Measurements from ENCODE around the gene PPP4C.
"Not testable (repeated sequence)": the region's sequence is repeated elsewhere in the genome, so short reads cannot be mapped to it uniquely, and the experiment has no call there.

Gene PPP4C

GRCh38 chr16:30075503-30076275 is at the start of gene PPP4C:
TSS of gene PPP4C (plus strand) at chr16:30075994. CDS start at chr16:30076378, 384 bp downstream.
- peak; percentile 87 for DNase-seq

DNA sequence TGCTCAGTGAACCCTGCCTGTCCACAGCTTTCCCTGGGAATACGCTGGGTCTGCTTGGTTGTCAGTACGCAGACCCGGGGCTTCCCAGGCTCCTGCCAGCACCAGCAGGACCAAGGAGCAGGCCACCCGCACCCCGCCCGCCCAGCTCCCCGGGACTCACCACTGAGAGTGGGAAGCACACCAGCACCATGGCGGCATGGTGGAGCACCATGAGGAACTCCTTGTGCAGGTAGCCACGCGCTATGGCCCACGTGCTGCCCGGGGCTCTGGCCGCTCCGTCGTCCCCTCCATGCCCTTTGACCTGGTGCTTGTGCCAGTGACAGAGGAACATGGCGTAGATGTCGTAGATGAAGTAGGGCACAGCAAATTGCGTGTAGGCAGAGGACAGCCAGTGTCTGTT is 49.3 kb upstream of the PPP4C start:
- no peak for DNase-seq

- peak; percentile 4 for DNase-seq
These were observed 48.0 kb upstream of the PPP4C start for GRCh38 chr16:30027588-30028437.

DNA sequence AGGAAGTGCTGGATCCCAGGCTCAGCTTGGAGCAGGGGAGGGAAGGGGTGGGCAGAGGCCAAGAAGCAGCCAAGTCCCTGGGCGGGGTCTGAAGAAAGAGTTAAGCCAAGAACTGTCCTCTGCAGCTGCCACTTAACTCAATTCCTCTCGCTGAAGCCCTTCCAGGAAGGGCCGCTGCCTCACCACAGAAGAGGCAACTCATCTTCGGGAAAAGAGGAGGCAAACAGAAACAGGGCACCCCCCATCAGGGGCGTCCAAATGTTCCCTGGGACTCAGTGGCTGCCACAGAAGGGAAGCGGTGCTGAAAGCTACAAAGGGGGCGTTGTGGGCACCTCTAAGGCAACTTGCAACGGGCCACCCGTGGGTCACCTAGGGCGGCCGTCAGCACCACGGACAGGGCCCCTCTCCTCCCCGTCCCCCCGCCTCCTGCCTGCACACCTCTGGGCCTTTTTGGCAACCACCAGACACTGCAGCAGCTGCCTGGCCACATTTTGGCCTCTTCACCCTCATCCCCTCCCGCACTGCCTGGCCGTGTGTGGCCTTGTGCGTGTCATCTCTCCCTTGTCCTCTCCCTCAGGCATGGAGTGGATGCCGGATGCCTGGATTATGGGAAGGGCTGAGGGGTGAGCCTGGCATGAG is 47.2 kb upstream of the PPP4C start:
- peak; percentile 4 for DNase-seq

- no peak for DNase-seq
These were observed 45.6 kb upstream of the PPP4C start for GRCh38 chr16:30030011-30030685.

GRCh38 chr16:30030841-30031413 is 44.9 kb upstream of the PPP4C start, which contains the start of gene TLCD3B:
TSS of gene TLCD3B (minus strand) at chr16:30031271. CDS start at chr16:30030527, 744 bp downstream.
- no peak for DNase-seq

DNA sequence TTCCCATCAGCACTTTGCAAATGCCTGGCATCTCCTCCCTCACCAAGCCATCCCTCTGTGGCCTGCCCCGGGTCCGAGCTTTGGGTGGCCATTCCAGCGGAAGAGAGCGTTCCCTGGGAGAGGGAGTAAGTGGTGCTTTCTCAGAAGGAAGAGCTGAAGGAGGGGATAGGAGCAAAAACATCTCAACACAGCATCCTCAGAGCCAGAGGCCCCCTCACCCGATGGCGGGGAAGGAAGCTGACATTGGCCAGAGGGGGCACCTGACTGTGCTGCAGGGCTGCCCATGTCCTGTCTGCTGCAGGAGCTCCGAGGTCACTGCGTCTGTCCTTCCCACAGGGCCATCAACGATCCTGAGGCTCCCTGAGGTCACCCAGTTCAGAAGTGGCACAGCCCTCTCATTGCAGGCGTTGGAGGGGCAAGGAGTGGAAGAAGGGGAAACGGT is 44.3 kb upstream of the PPP4C start:
- DNase-seq = no peak

DNA sequence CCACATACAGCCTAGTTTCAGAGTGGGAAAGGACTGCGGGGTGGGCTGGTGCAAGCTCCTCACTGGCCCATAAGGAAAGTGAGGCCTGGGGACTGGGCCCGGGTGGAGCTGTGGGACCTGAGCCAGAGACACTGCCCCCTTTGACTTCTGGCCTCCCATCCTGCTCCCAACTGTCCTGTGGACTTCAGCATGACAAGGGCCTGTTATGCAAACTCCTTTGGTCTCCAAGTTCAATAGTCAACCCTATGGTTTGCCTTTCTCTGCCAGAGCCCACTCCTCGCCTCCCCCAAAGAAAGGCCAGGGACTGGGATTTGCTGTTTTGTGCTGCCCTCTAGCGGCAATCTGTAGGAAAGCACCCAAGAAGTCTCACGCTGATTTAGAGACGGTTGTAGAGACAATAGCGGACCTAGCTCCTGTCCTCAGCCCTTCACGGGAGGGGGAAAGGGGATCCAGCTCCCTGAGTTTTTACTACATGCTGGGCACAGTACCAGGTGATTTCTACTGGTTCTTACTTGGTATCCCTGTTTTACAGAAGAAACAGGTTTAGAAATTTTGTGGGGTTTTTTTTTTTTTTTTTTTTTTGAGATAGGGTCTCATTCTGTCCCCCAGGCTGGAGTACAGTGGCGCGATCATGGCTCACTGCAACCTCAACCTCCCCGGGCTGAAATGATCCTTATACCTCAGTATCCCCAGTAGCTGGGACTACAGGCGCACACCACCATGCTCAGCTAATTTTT is 43.5 kb upstream of the PPP4C start:
- peak; percentile 27 for DNase-seq

DNA sequence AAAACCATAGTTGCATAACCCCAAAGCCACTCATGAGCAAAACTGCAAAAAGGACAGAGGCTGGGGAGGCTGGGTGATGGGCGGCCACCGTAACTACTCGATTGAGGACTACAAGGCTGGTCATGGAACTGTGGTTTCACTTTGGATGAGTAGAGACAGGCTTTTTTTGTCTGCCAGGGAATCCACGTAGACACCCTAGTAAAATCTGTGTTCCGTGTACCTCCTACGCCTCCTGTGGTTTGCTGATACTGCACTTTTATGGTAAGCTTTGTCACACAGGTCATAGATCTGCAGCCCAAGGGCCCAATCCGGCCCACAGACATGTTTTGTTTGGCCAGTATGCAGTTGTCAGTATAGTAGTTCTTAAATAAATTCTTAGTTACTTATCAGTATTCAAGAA is 42.5 kb upstream of the PPP4C start:
- no peak for DNase-seq

DNA sequence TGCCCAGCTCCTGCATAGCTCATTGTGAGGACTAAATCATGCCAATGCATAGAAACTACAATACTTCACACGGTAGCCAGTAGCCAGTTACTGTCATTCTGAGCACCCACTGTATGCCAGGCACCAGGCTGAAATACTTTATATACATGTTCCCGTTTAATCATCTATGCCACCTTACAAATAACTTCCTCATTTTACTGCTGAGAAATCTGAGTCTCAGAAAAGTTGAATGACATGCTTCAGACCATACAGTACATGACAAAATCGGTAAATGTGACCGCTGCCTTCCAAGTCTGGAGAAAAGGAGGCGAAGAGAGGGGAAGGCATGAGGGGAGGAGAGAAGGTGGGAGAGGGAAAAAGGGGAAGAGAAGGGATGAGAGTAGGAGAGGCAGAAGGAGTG is 35.6 kb upstream of the PPP4C start:
- DNase-seq = no peak

GRCh38 chr16:30040690-30041089 is 35.1 kb upstream of the PPP4C start:
- DNase-seq = not testable (repeated sequence)

DNA sequence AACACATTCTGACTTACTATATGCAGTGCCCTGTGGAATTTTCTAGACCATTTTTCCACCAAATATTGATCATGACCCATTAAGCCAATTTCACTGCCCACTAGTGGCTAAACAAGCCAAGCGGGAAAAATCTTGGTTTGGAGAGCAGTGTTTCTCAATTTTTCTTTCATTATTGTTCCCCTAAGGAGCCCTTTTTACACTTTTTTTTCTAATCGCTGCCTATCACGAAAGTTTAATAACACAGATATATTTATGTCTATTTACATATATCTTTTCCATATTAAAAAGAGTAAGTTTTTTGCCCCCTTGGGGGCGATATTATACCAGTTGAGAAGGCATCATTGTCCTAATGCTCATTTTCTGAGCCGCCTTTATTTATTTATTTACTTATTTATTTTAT is 34.0 kb upstream of the PPP4C start:
- DNase-seq = no peak

- DNase-seq = no peak
These were observed 29.6 kb upstream of the PPP4C start for GRCh38 chr16:30046178-30046577.

DNA sequence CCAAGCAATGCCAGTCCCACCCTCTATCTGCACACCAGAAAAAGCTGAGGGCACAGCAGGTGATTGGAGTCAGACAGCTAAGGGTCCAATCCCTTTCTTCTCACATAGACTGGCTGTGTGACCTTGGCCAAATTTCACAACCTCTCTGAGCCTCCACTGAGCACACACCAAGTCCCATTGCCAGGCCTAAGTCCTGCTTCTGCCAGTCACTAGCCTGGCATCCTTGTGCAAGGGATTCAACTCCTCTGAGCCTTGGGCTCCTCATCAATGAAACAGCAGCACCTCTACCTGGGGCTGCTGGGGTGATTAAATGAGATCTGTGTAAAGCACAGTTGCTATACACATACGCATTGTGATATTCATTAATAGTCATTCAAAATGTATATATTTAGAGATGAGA is 29.2 kb upstream of the PPP4C start:
- no peak for DNase-seq

DNA sequence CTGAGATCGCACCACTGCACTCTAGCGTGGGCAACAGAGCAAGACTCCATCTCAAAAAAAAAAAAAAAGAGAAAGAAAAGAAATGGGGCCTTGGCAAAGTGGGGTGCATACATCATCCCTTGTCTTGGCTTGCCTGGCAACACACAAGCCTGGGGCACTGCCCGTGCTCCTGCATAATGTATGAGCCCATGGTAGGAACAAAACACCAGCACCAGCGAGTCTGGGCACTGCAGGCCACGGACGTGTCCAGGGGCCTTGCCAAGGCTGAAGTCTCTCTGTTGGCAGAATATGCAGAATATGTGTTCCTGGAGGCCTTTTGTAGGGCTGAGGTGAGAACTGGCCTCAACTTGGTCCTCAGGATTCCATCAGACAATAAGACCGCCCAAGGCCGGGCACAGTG is 25.9 kb upstream of the PPP4C start:
- no peak for DNase-seq

- no peak for DNase-seq
These were observed 24.3 kb upstream of the PPP4C start for GRCh38 chr16:30051518-30051917.

DNA sequence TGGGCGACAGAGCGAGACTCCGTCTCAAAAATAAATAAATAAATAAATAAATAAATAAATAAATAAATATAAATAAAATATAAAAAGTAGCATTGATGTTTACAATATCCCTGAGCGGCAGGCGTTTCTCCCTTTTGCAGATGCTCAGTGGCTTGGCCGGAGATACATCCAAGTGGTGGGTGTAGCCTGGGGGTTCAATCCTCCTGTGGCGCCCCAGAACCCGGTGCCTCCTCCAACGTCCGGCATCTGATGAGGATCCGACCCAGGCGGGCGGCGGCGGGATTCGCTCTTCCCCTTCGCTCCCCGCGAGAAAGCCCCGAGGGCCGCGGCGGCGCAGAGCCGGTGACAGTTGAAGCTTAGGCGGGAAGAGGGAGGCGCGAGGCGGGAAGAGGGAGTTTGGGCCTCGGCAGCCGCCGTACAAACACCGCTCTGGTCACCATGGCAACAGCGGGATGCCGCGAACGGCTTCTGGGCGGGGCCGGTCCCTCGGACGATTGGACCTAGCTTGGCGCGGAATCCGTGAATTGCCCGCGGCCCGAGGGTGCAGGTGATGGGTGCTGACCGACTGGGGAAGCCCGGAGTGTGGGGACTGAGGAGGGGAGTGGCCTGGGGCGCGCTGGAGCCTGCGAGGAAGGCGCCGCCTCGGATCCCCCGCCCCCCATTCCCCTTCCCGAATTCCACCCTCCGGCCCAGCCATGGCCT is 23.0 kb upstream of the PPP4C start:
- DNase-seq = peak; percentile 69

DNA sequence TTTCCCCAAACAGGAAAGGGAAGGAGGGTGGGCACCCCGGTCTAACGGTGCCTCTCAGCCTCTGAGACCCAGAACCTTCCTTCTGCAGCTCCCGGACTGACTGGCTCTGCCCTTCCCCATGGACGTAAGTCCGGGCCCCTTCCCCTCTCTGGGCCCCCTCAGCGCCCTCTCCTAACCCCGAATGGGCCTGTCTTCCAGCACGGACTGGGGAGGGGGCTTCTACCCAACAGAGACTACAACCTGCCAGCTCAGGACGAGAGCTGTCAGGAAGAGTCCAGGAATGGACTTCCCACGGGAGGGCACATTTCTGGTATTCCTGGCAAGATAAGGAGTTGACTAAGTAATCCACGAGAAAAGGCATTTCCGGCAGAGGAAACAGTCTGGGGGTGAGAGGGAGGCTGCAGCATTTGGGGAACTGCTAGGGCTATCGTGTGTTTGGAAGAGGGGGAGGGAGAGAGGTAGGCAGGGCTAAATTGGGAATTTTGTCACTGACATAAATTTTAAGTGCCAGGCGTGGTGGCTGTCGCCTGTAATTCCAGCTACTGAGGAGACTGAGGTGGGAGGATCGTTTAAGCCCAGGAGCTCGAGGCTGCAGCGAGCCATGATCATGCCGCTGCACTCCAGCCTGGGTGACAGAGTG is 22.3 kb upstream of the PPP4C start:
- no peak for DNase-seq

DNA sequence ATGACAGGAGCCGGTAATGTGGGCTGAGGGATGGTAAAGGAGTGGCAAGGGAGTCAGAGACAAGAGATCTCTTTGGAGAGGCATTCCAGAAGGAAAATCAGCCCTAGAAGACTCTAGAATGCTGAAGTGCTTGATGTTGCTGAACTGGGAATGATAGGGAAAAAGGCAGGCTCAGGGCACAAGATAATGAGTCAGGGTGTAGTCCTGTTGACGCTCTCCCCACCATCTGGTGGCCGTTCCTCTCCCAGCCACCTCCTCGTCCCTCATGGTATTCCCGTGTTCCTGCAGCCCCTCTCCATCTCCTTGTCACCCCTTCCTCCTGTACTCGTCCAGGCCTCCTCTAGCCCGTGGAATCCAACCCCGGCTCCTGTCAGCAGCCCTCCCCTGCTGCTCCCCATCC is 21.3 kb upstream of the PPP4C start:
- no peak for DNase-seq

- peak; percentile 53 for DNase-seq
These were observed 20.7 kb upstream of the PPP4C start for GRCh38 chr16:30054959-30055553.

All from 8988T (cell line).